Sigmoid colon (tissue), 4 donors: ENCODE measurements around the gene SH3TC1.

Source experiments
- CTCF ChIP-seq, 4 experiments: fragments of 450-650 bp in 3 of 4; fragments of 200-600 bp in 1 of 4; IDR thresholded peaks; one replicate each; pipeline ENCODE4 v1.5.1; 2016 to 2019; ENCODE audit warnings: antibody characterized with exemption in 4 of 4, mild to moderate bottlenecking in 3 of 4, moderate library complexity in 2 of 4
- EP300 ChIP-seq, 4 donors: sonication (generic); formaldehyde crosslinking; IDR thresholded peaks; one replicate each; pipeline ENCODE4 v1.6.1; 2017; ENCODE audit warnings: antibody characterized with exemption in 4 of 4
- POLR2A ChIP-seq, 2 donors: fragments of 450-650 bp; IDR thresholded peaks; one replicate each; pipeline ENCODE4 v1.6.1; 2016; ENCODE audit warnings: antibody characterized with exemption in 2 of 2, mild to moderate bottlenecking in 2 of 2, moderate library complexity in 2 of 2
- POLR2AphosphoS5 ChIP-seq, 4 donors: sonication (generic); formaldehyde crosslinking; IDR thresholded peaks; one replicate each; pipeline ENCODE4 v1.6.1; 2017; ENCODE audit warnings: antibody characterized with exemption in 4 of 4

GRCh38 chr4:8248091-8248490, 49.0 kb downstream of the SH3TC1 start:
- TF ChIP-seq CTCF (IDR thresholded peaks at IDR 0.05) (no peak), POLR2A (IDR thresholded peaks at IDR 0.05) (no peak), POLR2AphosphoS5 (IDR thresholded peaks at IDR 0.05) (no peak), EP300 (IDR thresholded peaks at IDR 0.05) (no peak)
